Karpas-422 (cell line): ENCODE data around the gene ZNF488. TPM values are rescaled to one million over a fixed set of nuclear protein-coding genes. Genes with fewer than 3 reads are reported as not detected.

Experiments used
- DNase-seq: peaks from one replicate; pipeline ENCODE4 v3.0.0-alpha.2; 2015
- H2AFZ ChIP-seq: fragments of 200-600 bp; sonication (generic); 2 replicates; pipeline ENCODE4 v1.6.1; 2014; ENCODE audit warnings: antibody characterized with exemption, low read length, mixed read lengths
- H3K27ac ChIP-seq: fragments of 200-600 bp; sonication (generic); 2 replicates; pipeline ENCODE4 v1.5.1; 2014; ENCODE audit warnings: mild to moderate bottlenecking, low read length, moderate library complexity
- H3K27me3 ChIP-seq: fragments of 200-600 bp; sonication (generic); 2 replicates; pipeline ENCODE4 v1.6.1; 2014; ENCODE audit warnings: low read length, mixed read lengths
- H3K36me3 ChIP-seq: fragments of 200-600 bp; sonication (generic); 2 replicates; pipeline ENCODE4 v1.6.1; 2014; ENCODE audit warnings: low read length, mixed read lengths; ENCODE audit not compliant: insufficient read depth
- H3K4me1 ChIP-seq: fragments of 200-600 bp; sonication (generic); 2 replicates; pipeline ENCODE4 v1.6.1; 2014; ENCODE audit warnings: mild to moderate bottlenecking, low read length, mixed read lengths
- H3K4me2 ChIP-seq: fragments of 200-600 bp; sonication (generic); 2 replicates; pipeline ENCODE4 v1.6.1; 2014; ENCODE audit warnings: low read length, low read depth, mild to moderate bottlenecking; ENCODE audit not compliant: poor library complexity, severe bottlenecking
- H3K4me3 ChIP-seq: fragments of 200-600 bp; sonication (generic); 2 replicates; pipeline ENCODE4 v1.5.1; 2014; ENCODE audit warnings: mild to moderate bottlenecking, antibody characterized with exemption, low read length, mixed read lengths
- H3K79me2 ChIP-seq: fragments of 200-600 bp; sonication (generic); 2 replicates; pipeline ENCODE4 v1.6.1; 2014; ENCODE audit warnings: mild to moderate bottlenecking, low read length, mixed read lengths
- H3K9ac ChIP-seq: fragments of 200-600 bp; sonication (generic); 2 replicates; pipeline ENCODE4 v1.6.0; 2014; ENCODE audit warnings: low read length
- H3K9me2 ChIP-seq: fragments of 200-600 bp; sonication (generic), shearing (Covaris generic); replicated peaks from 2 replicates; pipeline ENCODE4 v1.6.0; 2014; ENCODE audit warnings: mild to moderate bottlenecking, low read length, moderate library complexity; ENCODE audit not compliant: insufficient read depth
- H3K9me3 ChIP-seq: fragments of 300-700, 200-600 bp; sonication (generic); 2 replicates; pipeline ENCODE4 v1.6.1; 2014; ENCODE audit warnings: low read length, mixed read lengths
- H4K20me1 ChIP-seq: fragments of 200-600 bp; sonication (generic); 2 replicates; pipeline ENCODE4 v1.6.1; 2014; ENCODE audit warnings: mild to moderate bottlenecking, antibody characterized with exemption, low read length, low read depth; ENCODE audit not compliant: insufficient read depth
- total RNA-seq: library from RNA; depleted of rRNA; stranded (reverse); fragments of >200 nt; shearing (Covaris generic); gene quantifications from 2 replicates; pipeline ENCODE4 v1.2.3, GENCODE V29; 2014; ENCODE audit warnings: low replicate concordance

ZNF488 gene
- total RNA-seq, 1 experiment from 2014 or later, result not detected

GRCh38 chr10:47406548-47406869 lies 22.4 kb upstream of the ZNF488 start:
- no peak overlapping the region for H3K9ac ChIP-seq

DNA sequence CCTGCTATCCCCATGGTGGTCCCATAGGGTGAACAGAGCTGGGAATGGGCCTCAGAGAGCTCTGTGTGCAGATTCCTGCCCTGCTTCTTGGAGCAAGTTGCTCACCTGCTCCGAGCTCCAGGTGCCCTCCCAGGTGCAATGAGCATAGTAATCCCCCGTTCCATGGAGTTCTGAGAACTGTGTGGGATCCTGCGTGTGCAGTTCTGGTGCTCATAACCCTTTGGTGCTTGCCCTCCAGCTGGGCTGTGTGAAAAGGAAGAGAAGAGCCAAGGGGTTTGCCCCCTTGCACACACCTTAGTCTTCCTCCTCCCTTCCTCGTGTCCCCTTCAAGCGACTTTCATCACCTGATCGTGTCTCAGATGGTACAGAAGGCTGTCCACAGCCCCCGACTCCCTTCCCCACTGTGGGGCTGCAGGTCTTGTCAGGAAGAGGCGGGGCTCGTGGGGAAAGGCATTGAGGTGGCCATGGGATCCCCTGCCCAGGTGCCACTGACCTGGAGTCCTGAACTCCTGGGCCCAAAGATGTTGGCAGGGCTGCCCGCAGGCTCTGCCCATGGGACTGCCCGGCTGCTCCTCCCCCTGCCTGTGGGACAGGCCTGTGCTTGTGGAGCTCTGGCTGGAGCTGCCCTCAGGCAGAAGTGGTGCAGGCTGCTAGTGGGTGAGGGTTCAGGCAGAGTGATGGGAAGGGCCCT lies 21.9 kb upstream of the ZNF488 start:
- H3K9me2 ChIP-seq, result no peaks in the 10 kb centered on the region
- H3K4me3 ChIP-seq, result no peak overlapping the region
- H2AFZ ChIP-seq, result no peak overlapping the region
- H3K4me1 ChIP-seq, result no peaks in the 10 kb centered on the region
- no peaks in the 10 kb centered on the region for H3K9me3 ChIP-seq
- H3K27ac ChIP-seq, result no peak overlapping the region
- H3K36me3 ChIP-seq, result no peaks in the 10 kb centered on the region
- DNase-seq, result no peak
- no peaks in the 10 kb centered on the region for H3K27me3 ChIP-seq
- no peak overlapping the region for H3K4me2 ChIP-seq
- H3K9ac ChIP-seq, result no peak overlapping the region
- H4K20me1 ChIP-seq, result no peaks in the 10 kb centered on the region
- no peaks in the 10 kb centered on the region for H3K79me2 ChIP-seq

More at GRCh38 chr10:47406548-47406869, 22.4 kb upstream of the ZNF488 start:
- H3K4me1 ChIP-seq, result no peaks in the 10 kb centered on the region
- H4K20me1 ChIP-seq, result no peaks in the 10 kb centered on the region
- H3K9me3 ChIP-seq, result no peaks in the 10 kb centered on the region
- no peak overlapping the region for H3K27ac ChIP-seq
- H3K9me2 ChIP-seq, result no peaks in the 10 kb centered on the region
- H3K36me3 ChIP-seq, result no peaks in the 10 kb centered on the region
- H3K27me3 ChIP-seq, result no peaks in the 10 kb centered on the region
- no peak overlapping the region for H3K4me2 ChIP-seq
- H2AFZ ChIP-seq, result no peak overlapping the region
- H3K79me2 ChIP-seq, result no peaks in the 10 kb centered on the region
- DNase-seq, result no peak
- H3K4me3 ChIP-seq, result no peak overlapping the region

GRCh38 chr10:47404937-47405336 lies 20.8 kb upstream of the ZNF488 start:
- H3K4me3 ChIP-seq, result no peak overlapping the region
- no peaks in the 10 kb centered on the region for H3K9me3 ChIP-seq
- H3K9me2 ChIP-seq, result no peaks in the 10 kb centered on the region
- no peaks in the 10 kb centered on the region for H4K20me1 ChIP-seq
- no peaks in the 10 kb centered on the region for H3K36me3 ChIP-seq
- no peak for DNase-seq
- no peak overlapping the region for H2AFZ ChIP-seq
- H3K9ac ChIP-seq, result no peak overlapping the region
- H3K27ac ChIP-seq, result no peak overlapping the region
- no peaks in the 10 kb centered on the region for H3K27me3 ChIP-seq
- H3K4me1 ChIP-seq, result no peaks in the 10 kb centered on the region
- H3K4me2 ChIP-seq, result no peak overlapping the region
- H3K79me2 ChIP-seq, result no peaks in the 10 kb centered on the region

GRCh38 chr10:47404446-47404845 lies 20.4 kb upstream of the ZNF488 start:
- no peak overlapping the region for H2AFZ ChIP-seq
- H3K27me3 ChIP-seq, result no peaks in the 10 kb centered on the region
- H4K20me1 ChIP-seq, result no peaks in the 10 kb centered on the region
- no peak overlapping the region for H3K27ac ChIP-seq
- H3K9me2 ChIP-seq, result no peaks in the 10 kb centered on the region
- no peak overlapping the region for H3K9ac ChIP-seq
- no peak for DNase-seq
- no peaks in the 10 kb centered on the region for H3K4me1 ChIP-seq
- no peak overlapping the region for H3K4me3 ChIP-seq
- H3K79me2 ChIP-seq, result no peaks in the 10 kb centered on the region
- H3K4me2 ChIP-seq, result no peak overlapping the region
- H3K9me3 ChIP-seq, result no peaks in the 10 kb centered on the region
- no peaks in the 10 kb centered on the region for H3K36me3 ChIP-seq

DNA sequence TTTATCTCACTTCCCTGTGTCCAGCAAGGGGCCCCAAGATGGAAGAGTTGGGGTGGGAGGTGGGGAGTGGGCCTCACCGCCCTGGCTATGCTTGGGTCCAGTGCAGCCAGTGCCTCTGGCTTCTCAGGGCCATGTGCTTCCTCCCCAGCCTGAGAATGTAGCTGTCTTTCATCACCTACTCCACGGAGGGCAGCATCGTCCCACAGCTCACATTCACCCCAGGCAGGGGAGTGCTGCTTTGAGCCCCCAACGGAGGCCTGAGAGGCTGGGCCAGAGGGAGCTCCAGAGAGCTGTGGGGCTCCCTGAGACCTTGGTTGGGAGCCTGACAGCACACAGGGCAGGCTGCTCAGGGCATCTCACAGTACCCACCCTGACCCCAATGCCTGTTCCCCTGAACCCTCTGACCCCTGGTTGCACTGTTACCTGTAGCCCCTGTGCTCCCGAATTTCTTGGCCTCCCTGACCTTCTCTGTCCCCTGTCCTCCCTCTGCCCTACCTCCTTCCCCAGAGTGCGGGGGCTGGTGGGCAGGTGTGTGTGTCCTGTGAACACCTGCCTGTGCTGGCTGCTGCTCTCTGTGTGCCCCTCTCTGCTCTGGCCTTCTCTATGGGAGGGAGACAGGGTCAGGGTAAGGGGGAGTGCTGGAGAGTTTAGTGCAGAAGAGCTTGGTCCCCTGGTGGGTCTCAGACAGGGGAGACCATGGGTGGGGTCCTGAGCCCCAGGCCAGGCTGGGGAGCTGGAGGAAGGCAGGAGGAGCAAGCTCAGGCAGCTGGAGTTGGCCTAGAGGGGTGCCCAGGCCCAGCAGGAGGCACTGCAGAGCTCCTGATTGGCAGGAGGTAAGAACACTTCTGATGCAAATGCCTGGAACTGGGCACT lies 19.6 kb upstream of the ZNF488 start:
- H3K36me3 ChIP-seq, result no peaks in the 10 kb centered on the region
- no peak overlapping the region for H3K9ac ChIP-seq
- no peak overlapping the region for H3K27ac ChIP-seq
- no peaks in the 10 kb centered on the region for H3K4me1 ChIP-seq
- no peaks in the 10 kb centered on the region for H3K79me2 ChIP-seq
- no peaks in the 10 kb centered on the region for H3K9me2 ChIP-seq
- H3K4me3 ChIP-seq, result no peak overlapping the region
- H2AFZ ChIP-seq, result no peak overlapping the region
- peak; percentile 61 for DNase-seq
- H3K9me3 ChIP-seq, result no peaks in the 10 kb centered on the region
- no peak overlapping the region for H3K4me2 ChIP-seq
- no peaks in the 10 kb centered on the region for H3K27me3 ChIP-seq
- H4K20me1 ChIP-seq, result no peaks in the 10 kb centered on the region

- no peak for DNase-seq
- Histone ChIP-seq H3K9ac (no peak overlapping the region), H4K20me1 (no peaks in the 10 kb centered on the region), H3K4me3 (no peak overlapping the region), H3K9me2 (no peaks in the 10 kb centered on the region), H3K79me2 (no peaks in the 10 kb centered on the region), H2AFZ (no peak overlapping the region), H3K4me1 (no peaks in the 10 kb centered on the region), H3K9me3 (no peaks in the 10 kb centered on the region), H3K27ac (no peak overlapping the region), H3K27me3 (no peaks in the 10 kb centered on the region), H3K4me2 (no peak overlapping the region), H3K36me3 (no peaks in the 10 kb centered on the region)
Observed at GRCh38 chr10:47402641-47403301, 18.7 kb upstream of the ZNF488 start.

- no peaks in the 10 kb centered on the region for H3K79me2 ChIP-seq
- H3K4me2 ChIP-seq, result no peak overlapping the region
- no peak overlapping the region for H3K4me3 ChIP-seq
- H3K9me3 ChIP-seq, result no peaks in the 10 kb centered on the region
- H3K4me1 ChIP-seq, result no peaks in the 10 kb centered on the region
- no peak overlapping the region for H2AFZ ChIP-seq
- no peak for DNase-seq
- H4K20me1 ChIP-seq, result no peaks in the 10 kb centered on the region
- H3K27me3 ChIP-seq, result no peaks in the 10 kb centered on the region
- H3K9ac ChIP-seq, result no peak overlapping the region
- no peaks in the 10 kb centered on the region for H3K36me3 ChIP-seq
- no peak overlapping the region for H3K27ac ChIP-seq
- H3K9me2 ChIP-seq, result no peaks in the 10 kb centered on the region
Observed at GRCh38 chr10:47401874-47402640, 18.0 kb upstream of the ZNF488 start.

DNA sequence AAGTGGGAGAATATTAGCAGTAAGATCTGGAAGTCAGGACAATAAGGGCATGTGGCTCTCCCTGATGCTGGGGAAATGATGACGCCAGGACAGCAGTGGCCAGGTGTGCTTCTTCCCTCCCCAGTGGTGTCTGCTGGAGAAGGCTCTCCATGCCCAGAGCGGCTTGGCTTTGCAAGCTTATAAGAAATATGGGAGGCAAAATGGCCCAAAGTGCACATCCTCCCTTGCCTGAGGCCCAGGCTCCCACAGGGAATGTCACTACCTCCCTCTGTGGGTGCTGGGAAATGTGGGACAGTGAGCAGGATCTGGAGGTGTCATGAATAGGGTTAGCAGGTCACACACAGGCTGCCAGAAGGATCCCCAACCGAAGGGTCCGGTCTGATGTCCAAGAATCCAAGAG lies 17.1 kb upstream of the ZNF488 start:
- no peak overlapping the region for H3K27ac ChIP-seq
- no peaks in the 10 kb centered on the region for H3K4me1 ChIP-seq
- DNase-seq, result no peak
- H3K9me2 ChIP-seq, result no peaks in the 10 kb centered on the region
- no peak overlapping the region for H3K9ac ChIP-seq
- no peaks in the 10 kb centered on the region for H3K36me3 ChIP-seq
- no peak overlapping the region for H2AFZ ChIP-seq
- no peaks in the 10 kb centered on the region for H3K79me2 ChIP-seq
- H3K4me3 ChIP-seq, result no peak overlapping the region
- H4K20me1 ChIP-seq, result no peaks in the 10 kb centered on the region
- H3K4me2 ChIP-seq, result no peak overlapping the region
- H3K27me3 ChIP-seq, result no peaks in the 10 kb centered on the region
- H3K9me3 ChIP-seq, result no peaks in the 10 kb centered on the region
